ENCODE measurements around the gene ZMIZ1.
"Not testable (repeated sequence)": the region's sequence is repeated elsewhere in the genome, so short reads cannot be mapped to it uniquely, and the experiment has no call there.

The ZMIZ1 gene

GRCh38 chr10:79029478-79030390 is 39.0 kb upstream of the ZMIZ1 start:
- H2AFZ ChIP-seq (ENCODE audit: low read depth), result no peak overlapping the region
- no peak overlapping the region for H3K4me2 ChIP-seq
- H3K4me1 ChIP-seq (ENCODE audit: low read depth, poor library complexity, severe bottlenecking), result no peaks in the 10 kb centered on the region
- H3K27me3 ChIP-seq (ENCODE audit: insufficient read depth, low read depth), result no peaks in the 10 kb centered on the region
- no peaks in the 10 kb centered on the region for H3K79me2 ChIP-seq (ENCODE audit: insufficient read depth, low read depth)
- no peak overlapping the region for H3K27ac ChIP-seq
- TF ChIP-seq CTCF (conservative IDR thresholded peaks at IDR 0.05; ENCODE audit: low read depth, low read length), result no peak
- H3K9ac ChIP-seq, result no peak overlapping the region
- H3K4me3 ChIP-seq (IDR thresholded peaks at IDR 0.05; ENCODE audit: insufficient read depth, low read depth, low read length), result no peak overlapping the region
- no peaks in the 10 kb centered on the region for H3K36me3 ChIP-seq (ENCODE audit: insufficient read depth)
- no peaks in the 10 kb centered on the region for H4K20me1 ChIP-seq (ENCODE audit: insufficient read depth)

- Histone ChIP-seq H3K79me2 (ENCODE audit: insufficient read depth, low read depth) (no peaks in the 10 kb centered on the region), H3K27ac (no peak overlapping the region), H2AFZ (ENCODE audit: low read depth) (no peak overlapping the region), H3K4me2 (no peak overlapping the region), H3K4me3 (IDR thresholded peaks at IDR 0.05; ENCODE audit: insufficient read depth, low read depth, low read length) (no peak overlapping the region), H3K36me3 (ENCODE audit: insufficient read depth) (no peaks in the 10 kb centered on the region), H4K20me1 (ENCODE audit: insufficient read depth) (no peaks in the 10 kb centered on the region), H3K4me1 (ENCODE audit: low read depth, poor library complexity, severe bottlenecking) (no peaks in the 10 kb centered on the region), H3K27me3 (ENCODE audit: insufficient read depth, low read depth) (no peaks in the 10 kb centered on the region), H3K9ac (no peak overlapping the region)
- TF ChIP-seq CTCF (conservative IDR thresholded peaks at IDR 0.05; ENCODE audit: low read depth, low read length), result no peak
Observed at GRCh38 chr10:79030705-79031104, 38.1 kb upstream of the ZMIZ1 start.

- no peaks in the 10 kb centered on the region for H3K27me3 ChIP-seq (ENCODE audit: insufficient read depth, low read depth)
- no peaks in the 10 kb centered on the region for H3K79me2 ChIP-seq (ENCODE audit: insufficient read depth, low read depth)
- no peak overlapping the region for H2AFZ ChIP-seq (ENCODE audit: low read depth)
- H3K9ac ChIP-seq, result no peak overlapping the region
- H4K20me1 ChIP-seq (ENCODE audit: insufficient read depth), result no peaks in the 10 kb centered on the region
- H3K27ac ChIP-seq, result no peak overlapping the region
- H3K4me1 ChIP-seq (ENCODE audit: low read depth, poor library complexity, severe bottlenecking), result no peaks in the 10 kb centered on the region
- no peaks in the 10 kb centered on the region for H3K36me3 ChIP-seq (ENCODE audit: insufficient read depth)
- H3K4me2 ChIP-seq, result no peak overlapping the region
- no peak for TF ChIP-seq CTCF (conservative IDR thresholded peaks at IDR 0.05; ENCODE audit: low read depth, low read length)
- no peak overlapping the region for H3K4me3 ChIP-seq (IDR thresholded peaks at IDR 0.05; ENCODE audit: insufficient read depth, low read depth, low read length)
Observed at GRCh38 chr10:79031723-79032122, 37.0 kb upstream of the ZMIZ1 start.

GRCh38 chr10:79034271-79034876 is 34.4 kb upstream of the ZMIZ1 start:
- Histone ChIP-seq H3K36me3 (ENCODE audit: insufficient read depth) (no peaks in the 10 kb centered on the region), H3K4me3 (IDR thresholded peaks at IDR 0.05; ENCODE audit: insufficient read depth, low read depth, low read length) (no peak overlapping the region), H3K9ac (no peak overlapping the region), H3K4me2 (no peak overlapping the region), H2AFZ (ENCODE audit: low read depth) (no peak overlapping the region), H3K27ac (no peak overlapping the region), H3K79me2 (ENCODE audit: insufficient read depth, low read depth) (no peaks in the 10 kb centered on the region), H3K4me1 (ENCODE audit: low read depth, poor library complexity, severe bottlenecking) (no peaks in the 10 kb centered on the region), H4K20me1 (ENCODE audit: insufficient read depth) (no peaks in the 10 kb centered on the region), H3K27me3 (ENCODE audit: insufficient read depth, low read depth) (no peaks in the 10 kb centered on the region)
- no peak for TF ChIP-seq CTCF (conservative IDR thresholded peaks at IDR 0.05; ENCODE audit: low read depth, low read length)

GRCh38 chr10:79036416-79036815 is 32.4 kb upstream of the ZMIZ1 start:
- not testable (repeated sequence) for H4K20me1 ChIP-seq (ENCODE audit: insufficient read depth); H3K36me3 ChIP-seq (ENCODE audit: insufficient read depth); H3K27me3 ChIP-seq (ENCODE audit: insufficient read depth, low read depth); H3K9ac ChIP-seq; H3K4me2 ChIP-seq; H3K4me3 ChIP-seq (IDR thresholded peaks at IDR 0.05; ENCODE audit: insufficient read depth, low read depth, low read length); H3K4me1 ChIP-seq (ENCODE audit: low read depth, poor library complexity, severe bottlenecking); H3K79me2 ChIP-seq (ENCODE audit: insufficient read depth, low read depth); H2AFZ ChIP-seq (ENCODE audit: low read depth); H3K27ac ChIP-seq

Measured in KMS-11 (cell line).